Measurements from ENCODE around the gene SDSL.

SDSL gene

DNA sequence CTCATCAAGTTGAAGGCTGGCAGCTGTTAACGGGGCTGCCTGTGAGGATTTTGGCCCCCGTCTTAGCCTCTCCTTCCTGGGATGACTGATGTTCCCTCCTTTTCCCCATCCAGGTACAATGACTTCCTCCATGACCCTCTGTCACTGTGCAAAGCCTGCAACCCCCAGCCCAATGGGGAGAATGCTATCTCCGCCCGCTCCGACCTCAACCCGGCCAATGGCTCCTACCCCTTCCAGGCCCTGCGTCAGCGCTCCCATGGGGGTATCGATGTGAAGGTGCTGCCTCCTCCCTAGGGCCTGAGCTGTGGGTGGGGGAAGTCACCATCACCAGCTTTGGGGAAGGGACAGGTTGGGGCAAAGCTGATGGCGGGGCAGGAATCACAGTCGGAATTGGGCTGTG is 34.5 kb upstream of the SDSL start:
- H3K9me2 ChIP-seq (replicated peaks; ENCODE audit: low read depth, low read length): no peaks in the 10 kb centered on the region
- H3F3A ChIP-seq (ENCODE audit: low read depth): no peaks in the 10 kb centered on the region
- no peak overlapping the region for H3K4me3 ChIP-seq (ENCODE audit: low read length, poor library complexity, severe bottlenecking)
- no peaks in the 10 kb centered on the region for H3K79me2 ChIP-seq (ENCODE audit: insufficient read depth, low read length)
- TF ChIP-seq, protein P1, sequence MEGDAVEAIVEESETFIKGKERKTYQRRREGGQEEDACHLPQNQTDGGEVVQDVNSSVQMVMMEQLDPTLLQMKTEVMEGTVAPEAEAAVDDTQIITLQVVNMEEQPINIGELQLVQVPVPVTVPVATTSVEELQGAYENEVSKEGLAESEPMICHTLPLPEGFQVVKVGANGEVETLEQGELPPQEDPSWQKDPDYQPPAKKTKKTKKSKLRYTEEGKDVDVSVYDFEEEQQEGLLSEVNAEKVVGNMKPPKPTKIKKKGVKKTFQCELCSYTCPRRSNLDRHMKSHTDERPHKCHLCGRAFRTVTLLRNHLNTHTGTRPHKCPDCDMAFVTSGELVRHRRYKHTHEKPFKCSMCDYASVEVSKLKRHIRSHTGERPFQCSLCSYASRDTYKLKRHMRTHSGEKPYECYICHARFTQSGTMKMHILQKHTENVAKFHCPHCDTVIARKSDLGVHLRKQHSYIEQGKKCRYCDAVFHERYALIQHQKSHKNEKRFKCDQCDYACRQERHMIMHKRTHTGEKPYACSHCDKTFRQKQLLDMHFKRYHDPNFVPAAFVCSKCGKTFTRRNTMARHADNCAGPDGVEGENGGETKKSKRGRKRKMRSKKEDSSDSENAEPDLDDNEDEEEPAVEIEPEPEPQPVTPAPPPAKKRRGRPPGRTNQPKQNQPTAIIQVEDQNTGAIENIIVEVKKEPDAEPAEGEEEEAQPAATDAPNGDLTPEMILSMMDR (conservative IDR thresholded peaks at IDR 0.05; ENCODE audit: low read length): no peak
- no peak for TF ChIP-seq EZH2phosphoT487 (IDR thresholded peaks at IDR 0.05; ENCODE audit: borderline replicate concordance)
- no peaks in the 10 kb centered on the region for H3K27me3 ChIP-seq (ENCODE audit: insufficient read depth, low read length, poor library complexity, severe bottlenecking)
- H3K4me2 ChIP-seq (ENCODE audit: low read depth, low read length, poor library complexity, severe bottlenecking): no peak overlapping the region
- H3K36me3 ChIP-seq (ENCODE audit: insufficient read depth, low read length): no peaks in the 10 kb centered on the region
- H2AFZ ChIP-seq (ENCODE audit: low read length): no peak overlapping the region
- no peaks in the 10 kb centered on the region for H3K9me3 ChIP-seq (ENCODE audit: insufficient read depth, low read depth, low read length)
- H4K20me1 ChIP-seq (ENCODE audit: insufficient read depth, low read length, poor library complexity, severe bottlenecking): no peaks in the 10 kb centered on the region
- H3K4me1 ChIP-seq (ENCODE audit: insufficient read depth, low read length, poor library complexity, severe bottlenecking): no peaks in the 10 kb centered on the region
- H3K9ac ChIP-seq (ENCODE audit: low read depth, low read length, poor library complexity, severe bottlenecking): no peak overlapping the region

GRCh38 chr12:113388351-113388750 is 33.8 kb upstream of the SDSL start:
- Histone ChIP-seq H3K79me2 (ENCODE audit: insufficient read depth, low read length) (no peaks in the 10 kb centered on the region), H3K4me2 (ENCODE audit: low read depth, low read length, poor library complexity, severe bottlenecking) (no peak overlapping the region), H2AFZ (ENCODE audit: low read length) (no peak overlapping the region), H3K9me2 (replicated peaks; ENCODE audit: low read depth, low read length) (no peaks in the 10 kb centered on the region), H3K4me3 (ENCODE audit: low read length, poor library complexity, severe bottlenecking) (no peak overlapping the region), H3K36me3 (ENCODE audit: insufficient read depth, low read length) (no peaks in the 10 kb centered on the region), H3K4me1 (ENCODE audit: insufficient read depth, low read length, poor library complexity, severe bottlenecking) (no peaks in the 10 kb centered on the region), H3F3A (ENCODE audit: low read depth) (no peaks in the 10 kb centered on the region), H4K20me1 (ENCODE audit: insufficient read depth, low read length, poor library complexity, severe bottlenecking) (no peaks in the 10 kb centered on the region), H3K9me3 (ENCODE audit: insufficient read depth, low read depth, low read length) (no peaks in the 10 kb centered on the region), H3K27me3 (ENCODE audit: insufficient read depth, low read length, poor library complexity, severe bottlenecking) (no peaks in the 10 kb centered on the region), H3K9ac (ENCODE audit: low read depth, low read length, poor library complexity, severe bottlenecking) (no peak overlapping the region)
- TF ChIP-seq, protein P1 (conservative IDR thresholded peaks at IDR 0.05; ENCODE audit: low read length): no peak
- no peak for TF ChIP-seq EZH2phosphoT487 (IDR thresholded peaks at IDR 0.05; ENCODE audit: borderline replicate concordance)

DNA sequence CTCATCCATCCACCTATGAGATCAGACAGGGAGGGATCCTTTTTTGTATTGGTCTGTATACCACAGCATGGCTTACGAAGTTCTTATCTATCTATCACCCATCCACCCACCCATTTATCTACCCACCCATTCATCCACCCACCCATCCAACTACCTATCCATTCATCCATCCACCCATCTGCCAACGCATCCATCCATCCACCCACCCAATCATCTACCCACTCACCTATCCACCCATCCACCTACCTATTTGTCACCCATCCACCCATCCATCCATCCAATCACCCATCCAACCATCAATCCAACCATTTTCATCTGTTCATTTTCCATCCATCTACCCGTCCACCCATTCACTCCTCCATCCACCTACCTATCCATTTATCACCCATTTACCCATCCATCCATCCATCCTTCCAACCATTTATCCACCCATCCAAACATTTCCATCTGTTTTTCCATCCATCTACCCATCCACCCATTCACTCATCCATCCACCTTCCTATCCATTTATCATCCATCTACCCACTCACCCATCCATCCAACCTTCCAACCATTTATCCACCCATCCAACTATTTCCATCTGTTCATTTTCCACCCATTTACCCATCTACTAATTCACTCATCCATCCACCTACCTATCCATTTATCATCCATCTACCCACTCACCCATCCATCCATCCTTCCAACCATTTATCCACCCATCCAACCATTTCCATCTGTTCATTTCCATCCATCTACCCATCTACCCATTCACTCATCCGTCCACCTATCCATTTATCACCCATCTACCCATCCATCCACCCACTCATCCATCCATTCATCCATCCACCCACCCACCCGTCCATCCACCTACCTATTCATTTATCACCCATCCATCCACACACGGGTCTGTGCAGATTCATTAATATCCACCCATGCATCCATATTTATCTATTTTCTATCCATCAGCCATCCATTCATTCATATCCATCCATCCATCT is 31.8 kb upstream of the SDSL start:
- no peaks in the 10 kb centered on the region for H3K36me3 ChIP-seq (ENCODE audit: insufficient read depth, low read length)

More for the DNA sequence above, 31.8 kb upstream of the SDSL start:
- no peaks in the 10 kb centered on the region for H3K79me2 ChIP-seq (ENCODE audit: insufficient read depth, low read length)
- no peaks in the 10 kb centered on the region for H3F3A ChIP-seq (ENCODE audit: low read depth)
- no peak overlapping the region for H3K4me2 ChIP-seq (ENCODE audit: low read depth, low read length, poor library complexity, severe bottlenecking)
- H2AFZ ChIP-seq (ENCODE audit: low read length): no peak overlapping the region
- H3K27me3 ChIP-seq (ENCODE audit: insufficient read depth, low read length, poor library complexity, severe bottlenecking): no peaks in the 10 kb centered on the region
- H3K9ac ChIP-seq (ENCODE audit: low read depth, low read length, poor library complexity, severe bottlenecking): no peak overlapping the region
- no peaks in the 10 kb centered on the region for H4K20me1 ChIP-seq (ENCODE audit: insufficient read depth, low read length, poor library complexity, severe bottlenecking)
- H3K9me3 ChIP-seq (ENCODE audit: insufficient read depth, low read depth, low read length): no peaks in the 10 kb centered on the region
- TF ChIP-seq, protein P1 (conservative IDR thresholded peaks at IDR 0.05; ENCODE audit: low read length): no peak
- TF ChIP-seq EZH2phosphoT487 (IDR thresholded peaks at IDR 0.05; ENCODE audit: borderline replicate concordance): no peak
- no peaks in the 10 kb centered on the region for H3K4me1 ChIP-seq (ENCODE audit: insufficient read depth, low read length, poor library complexity, severe bottlenecking)
- H3K4me3 ChIP-seq (ENCODE audit: low read length, poor library complexity, severe bottlenecking): no peak overlapping the region
- H3K9me2 ChIP-seq (replicated peaks; ENCODE audit: low read depth, low read length): no peaks in the 10 kb centered on the region

Measured in Loucy (cell line).